Measurements from ENCODE around the gene RUNX1.

RUNX1 gene

DNA sequence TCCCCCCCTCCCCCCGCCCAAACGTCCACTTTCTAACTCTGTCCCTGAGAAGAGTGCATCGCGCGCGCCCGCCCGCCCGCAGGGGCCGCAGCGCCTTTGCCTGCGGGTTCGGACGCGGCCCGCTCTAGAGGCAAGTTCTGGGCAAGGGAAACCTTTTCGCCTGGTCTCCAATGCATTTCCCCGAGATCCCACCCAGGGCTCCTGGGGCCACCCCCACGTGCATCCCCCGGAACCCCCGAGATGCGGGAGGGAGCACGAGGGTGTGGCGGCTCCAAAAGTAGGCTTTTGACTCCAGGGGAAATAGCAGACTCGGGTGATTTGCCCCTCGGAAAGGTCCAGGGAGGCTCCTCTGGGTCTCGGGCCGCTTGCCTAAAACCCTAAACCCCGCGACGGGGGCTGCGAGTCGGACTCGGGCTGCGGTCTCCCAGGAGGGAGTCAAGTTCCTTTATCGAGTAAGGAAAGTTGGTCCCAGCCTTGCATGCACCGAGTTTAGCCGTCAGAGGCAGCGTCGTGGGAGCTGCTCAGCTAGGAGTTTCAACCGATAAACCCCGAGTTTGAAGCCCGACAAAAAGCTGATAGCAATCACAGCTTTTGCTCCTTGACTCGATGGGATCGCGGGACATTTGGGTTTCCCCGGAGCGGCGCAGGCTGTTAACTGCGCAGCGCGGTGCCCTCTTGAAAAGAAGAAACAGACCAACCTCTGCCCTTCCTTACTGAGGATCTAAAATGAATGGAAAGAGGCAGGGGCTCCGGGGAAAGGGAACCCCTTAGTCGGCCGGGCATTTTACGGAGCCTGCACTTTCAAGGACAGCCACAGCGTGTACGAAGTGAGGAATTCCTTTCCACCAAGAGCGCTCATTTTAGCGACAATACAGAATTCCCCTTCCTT lies 158.1 kb downstream of the RUNX1 start:
- TF ChIP-seq CTCF (IDR thresholded peaks at IDR 0.05): no peak

GRCh38 chr21:34890470-34890723 lies 158.7 kb downstream of the RUNX1 start:
- no peak for TF ChIP-seq CTCF (IDR thresholded peaks at IDR 0.05)

DNA sequence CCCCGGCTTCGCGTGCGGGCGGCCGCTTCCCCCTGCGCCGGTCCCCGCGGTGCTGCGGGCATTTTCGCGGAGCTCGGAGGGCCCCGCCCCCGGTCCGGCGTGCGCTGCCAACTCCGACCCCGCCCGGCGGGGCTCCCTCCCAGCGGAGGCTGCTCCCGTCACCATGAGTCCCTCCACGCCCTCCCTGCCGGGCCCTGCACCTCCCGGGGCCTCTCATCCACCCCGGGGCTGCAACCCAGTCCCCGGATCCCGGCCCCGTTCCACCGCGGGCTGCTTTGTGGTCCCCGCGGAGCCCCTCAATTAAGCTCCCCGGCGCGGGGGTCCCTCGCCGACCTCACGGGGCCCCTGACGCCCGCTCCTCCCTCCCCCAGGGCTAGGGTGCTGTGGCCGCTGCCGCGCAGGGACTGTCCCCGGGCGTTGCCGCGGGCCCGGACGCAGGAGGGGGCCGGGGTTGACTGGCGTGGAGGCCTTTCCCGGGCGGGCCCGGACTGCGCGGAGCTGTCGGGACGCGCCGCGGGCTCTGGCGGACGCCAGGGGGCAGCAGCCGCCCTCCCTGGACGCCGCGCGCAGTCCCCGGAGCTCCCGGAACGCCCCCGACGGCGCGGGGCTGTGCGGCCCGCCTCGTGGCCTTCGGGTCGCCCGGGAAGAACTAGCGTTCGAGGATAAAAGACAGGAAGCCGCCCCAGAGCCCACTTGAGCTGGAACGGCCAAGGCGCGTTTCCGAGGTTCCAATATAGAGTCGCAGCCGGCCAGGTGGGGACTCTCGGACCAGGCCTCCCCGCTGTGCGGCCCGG lies 159.2 kb downstream of the RUNX1 start:
- peak; percentile 77 for TF ChIP-seq CTCF (IDR thresholded peaks at IDR 0.05)

- no peak for TF ChIP-seq CTCF (IDR thresholded peaks at IDR 0.05)
Observed at GRCh38 chr21:34889320-34889675, 159.8 kb downstream of the RUNX1 start.

- TF ChIP-seq CTCF (IDR thresholded peaks at IDR 0.05): no peak
Observed at GRCh38 chr21:34888569-34889319, 160.4 kb downstream of the RUNX1 start.

DNA sequence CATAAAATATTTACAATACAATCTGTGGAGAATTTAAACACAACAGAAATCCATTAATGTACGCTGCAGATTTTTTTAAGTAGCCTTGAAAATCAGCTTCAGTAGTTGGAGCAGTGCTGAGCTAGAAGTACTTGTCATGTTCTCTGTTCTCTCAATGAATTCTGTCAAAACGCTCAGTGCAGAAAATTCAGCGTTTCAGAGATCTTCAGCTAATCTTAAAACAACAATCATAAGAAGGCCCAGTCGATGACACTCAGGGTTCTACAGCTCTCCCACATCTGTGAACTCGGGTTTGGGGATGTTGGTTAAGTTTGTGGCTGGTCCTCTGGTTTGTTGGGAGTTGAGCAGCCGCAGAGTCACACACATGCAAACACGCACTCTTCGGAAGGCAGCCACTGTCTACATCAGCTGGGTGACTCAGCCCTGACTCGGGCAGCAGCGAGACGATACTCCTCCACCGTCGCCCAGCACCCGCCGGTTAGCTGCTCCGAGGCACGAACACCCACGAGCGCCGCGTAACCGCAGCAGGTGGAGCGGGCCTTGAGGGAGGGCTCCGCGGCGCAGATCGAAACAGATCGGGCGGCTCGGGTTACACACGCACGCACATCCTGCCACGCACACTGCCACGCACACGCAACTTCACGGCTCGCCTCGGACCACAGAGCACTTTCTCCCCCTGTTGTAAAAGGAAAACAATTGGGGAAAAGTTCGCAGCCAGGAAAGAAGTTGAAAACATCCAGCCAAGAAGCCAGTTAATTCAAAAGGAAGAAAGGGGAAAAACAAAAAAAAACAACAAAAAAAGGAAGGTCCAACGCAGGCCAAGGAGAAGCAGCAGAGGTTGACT lies 161.2 kb downstream of the RUNX1 start:
- no peak for TF ChIP-seq CTCF (IDR thresholded peaks at IDR 0.05)

DNA sequence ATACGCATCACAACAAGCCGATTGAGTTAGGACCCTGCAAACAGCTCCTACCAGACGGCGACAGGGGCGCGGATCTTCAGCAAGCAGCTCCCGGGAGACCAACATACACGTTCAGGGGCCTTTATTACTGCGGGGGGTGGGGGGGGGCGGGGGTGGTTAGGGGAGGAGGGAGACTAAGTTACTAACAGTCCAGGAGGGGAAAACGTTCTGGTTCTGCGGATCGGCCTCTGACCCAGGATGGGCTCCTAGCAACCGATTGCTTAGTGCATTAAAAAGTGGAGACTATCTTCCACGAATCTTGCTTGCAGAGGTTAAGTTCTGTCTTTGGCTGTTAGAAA lies 162.0 kb downstream of the RUNX1 start:
- no peak for TF ChIP-seq CTCF (IDR thresholded peaks at IDR 0.05)

All from LNCAP (cell line).